ENCODE measurements around the gene RALGAPA2. TPM values are rescaled to one million over a fixed set of nuclear protein-coding genes. Genes with fewer than 3 reads are reported as not detected.

The RALGAPA2 gene
- total and polyA plus RNA-seq, 2 donors from 2014 or later, result 5.9 to 66.7 TPM

- H3K4me3 ChIP-seq (ENCODE audit: low read length in 3 of 3), result no peak overlapping the region
- no peak for FAIRE-seq
- intact Hi-C loops (cut with DNase I), result no loop called here
- DNase-seq, result no peak
- no peak overlapping the region for H3K27ac ChIP-seq (ENCODE audit: low read depth in 2 of 2, low read length in 2 of 2)
- H3K9me3 ChIP-seq (ENCODE audit: control insufficient read depth in 2 of 3, insufficient read depth in 1 of 3, low read length in 3 of 3), result no peaks in the 10 kb centered on the region
- H3K36me3 ChIP-seq (ENCODE audit: control insufficient read depth in 2 of 3, insufficient read depth in 3 of 3, low read length in 3 of 3), result peaks cover 0 to 3% (median 3%) of the 10 kb centered on the region in 3 donors
- H3K4me1 ChIP-seq (ENCODE audit: control insufficient read depth in 2 of 3, insufficient read depth in 2 of 3, low read depth in 1 of 3, low read length in 3 of 3), result no peaks in the 10 kb centered on the region
- H3K27me3 ChIP-seq (ENCODE audit: control insufficient read depth, insufficient read depth, low read length), result no peaks in the 10 kb centered on the region
- H3K9ac ChIP-seq (ENCODE audit: low read length in 3 of 3), result no peak overlapping the region
- no peak for TF ChIP-seq CTCF (IDR thresholded peaks at IDR 0.05; ENCODE audit: borderline replicate concordance, extremely low read depth, insufficient read depth)
These were observed 252.7 kb downstream of the RALGAPA2 start for GRCh38 chr20:20459726-20460125.

DNA sequence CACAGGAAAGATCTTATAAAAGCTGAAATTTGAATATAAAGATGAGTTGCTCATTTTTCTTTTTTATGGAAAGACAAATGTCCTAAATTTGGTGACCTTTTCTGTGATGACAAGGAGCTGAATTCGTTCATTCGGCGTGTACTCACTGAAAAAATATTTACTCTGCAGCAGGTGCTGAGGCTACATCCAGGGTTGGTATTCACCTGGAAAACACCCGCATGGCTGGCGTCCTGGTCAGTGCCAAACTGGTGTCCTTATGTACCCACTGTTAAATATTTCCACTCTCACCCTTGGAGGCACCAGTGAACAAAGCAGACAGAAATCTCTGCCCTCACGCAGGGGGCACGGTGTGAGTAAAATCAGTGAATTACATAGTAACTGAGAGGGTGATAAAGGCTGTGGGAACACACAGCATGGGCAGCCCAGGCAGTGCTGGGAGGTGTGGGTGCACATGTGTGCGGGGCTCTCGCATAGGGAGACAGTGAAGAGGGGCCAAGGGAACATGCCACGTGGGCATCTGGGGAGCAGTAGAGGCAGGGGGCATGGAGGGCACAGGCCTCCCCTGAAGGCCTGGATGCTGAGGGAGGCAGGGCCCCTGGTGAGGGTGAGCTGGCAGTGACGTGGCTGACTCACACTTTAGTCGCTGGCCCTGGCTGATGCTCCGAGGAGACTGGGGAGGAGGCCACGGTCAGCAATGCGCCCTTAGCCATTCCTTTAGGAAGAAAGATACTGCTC lies 254.9 kb downstream of the RALGAPA2 start:
- Histone ChIP-seq H3K4me1 (ENCODE audit: control insufficient read depth in 2 of 3, insufficient read depth in 2 of 3, low read depth in 1 of 3, low read length in 3 of 3) (no peaks in the 10 kb centered on the region), H3K27ac (ENCODE audit: low read depth in 2 of 2, low read length in 2 of 2) (no peak overlapping the region), H3K9me3 (ENCODE audit: control insufficient read depth in 2 of 3, insufficient read depth in 1 of 3, low read length in 3 of 3) (no peaks in the 10 kb centered on the region), H3K36me3 (ENCODE audit: control insufficient read depth in 2 of 3, insufficient read depth in 3 of 3, low read length in 3 of 3) (peaks cover 0 to 3% (median 3%) of the 10 kb centered on the region in 3 donors), H3K9ac (ENCODE audit: low read length in 3 of 3) (no peak overlapping the region), H3K4me3 (ENCODE audit: low read length in 3 of 3) (no peak overlapping the region), H3K27me3 (ENCODE audit: control insufficient read depth, insufficient read depth, low read length) (no peaks in the 10 kb centered on the region)
- DNase-seq (no peak), FAIRE-seq (no peak)
- intact Hi-C loops (cut with DNase I), result no loop called here
- TF ChIP-seq CTCF (IDR thresholded peaks at IDR 0.05; ENCODE audit: borderline replicate concordance, extremely low read depth, insufficient read depth), result no peak

- no peak overlapping the region for H3K27ac ChIP-seq (ENCODE audit: low read depth in 2 of 2, low read length in 2 of 2)
- FAIRE-seq, result no peak
- intact Hi-C loops (cut with DNase I), result no loop called here
- no peaks in the 10 kb centered on the region for H3K27me3 ChIP-seq (ENCODE audit: control insufficient read depth, insufficient read depth, low read length)
- H3K36me3 ChIP-seq (ENCODE audit: control insufficient read depth in 2 of 3, insufficient read depth in 3 of 3, low read length in 3 of 3), result peaks cover 0 to 3% (median 3%) of the 10 kb centered on the region in 3 donors
- no peaks in the 10 kb centered on the region for H3K9me3 ChIP-seq (ENCODE audit: control insufficient read depth in 2 of 3, insufficient read depth in 1 of 3, low read length in 3 of 3)
- TF ChIP-seq CTCF (IDR thresholded peaks at IDR 0.05; ENCODE audit: borderline replicate concordance, extremely low read depth, insufficient read depth), result no peak
- H3K4me1 ChIP-seq (ENCODE audit: control insufficient read depth in 2 of 3, insufficient read depth in 2 of 3, low read depth in 1 of 3, low read length in 3 of 3), result no peaks in the 10 kb centered on the region
- DNase-seq, result no peak
- no peak overlapping the region for H3K9ac ChIP-seq (ENCODE audit: low read length in 3 of 3)
- no peak overlapping the region for H3K4me3 ChIP-seq (ENCODE audit: low read length in 3 of 3)
These were observed 255.7 kb downstream of the RALGAPA2 start for GRCh38 chr20:20456741-20457140.

All from kidney (tissue), 14 donors.